ENCODE measurements around the gene SEC23B. TPM values are rescaled to one million over a fixed set of nuclear protein-coding genes. Genes with fewer than 3 reads are reported as not detected.

The SEC23B gene
- total RNA-seq, 2 experiments from 2014 or later, result 42.6 to 51.6 TPM

GRCh38 chr20:18571009-18571408, 63.3 kb downstream of the SEC23B start:
- DNase-seq (ENCODE audit: low spot score), result no peak
- no peaks in the 10 kb centered on the region for H4K20me1 ChIP-seq (ENCODE audit: insufficient read depth, low read length)
- no peak overlapping the region for H3K4me3 ChIP-seq (ENCODE audit: low read depth, low read length, poor library complexity, severe bottlenecking)
- peaks cover 21% of the 10 kb centered on the region for H3K79me2 ChIP-seq (ENCODE audit: insufficient read depth, low read depth, low read length)
- H3K4me1 ChIP-seq (ENCODE audit: insufficient read depth, low read length, poor library complexity, severe bottlenecking), result peaks cover 16% of the 10 kb centered on the region
- intact Hi-C loops (cut with micrococcal nuclease; ENCODE audit: unreplicated experiment), result no loop called here
- POLR2A ChIA-PET, result interaction anchor here (0.9 kb wide), 1 partner anchor 9 kb away, joined by 4 read pairs; no protein-coding TSS in a partner anchor
- no peak overlapping the region for H3K27ac ChIP-seq (ENCODE audit: low read depth, low read length, poor library complexity, severe bottlenecking)
- H2AFZ ChIP-seq (ENCODE audit: low read length), result no peak overlapping the region
- BruUV-seq (replicated peaks), result no TSS peak
- 0 out of 2 replicates have a peak overlapping the region, but pooled peaks have one; percentile 1 for H3K4me2 ChIP-seq (ENCODE audit: low read length)
- CTCF ChIA-PET (ENCODE audit: unreplicated experiment), result no interaction called here
- peaks cover 28% of the 10 kb centered on the region for H3K36me3 ChIP-seq (ENCODE audit: insufficient read depth, low read length)
- no peaks in the 10 kb centered on the region for H3K9me2 ChIP-seq (ENCODE audit: insufficient read depth, low read length)
- H3K9me3 ChIP-seq (ENCODE audit: low read length), result no peaks in the 10 kb centered on the region
- TF ChIP-seq CTCF (conservative IDR thresholded peaks at IDR 0.05; ENCODE audit: low read length) (no peak), EZH2phosphoT487 (IDR thresholded peaks at IDR 0.05; ENCODE audit: borderline replicate concordance, low read depth, low read length) (no peak)

- TF ChIP-seq EZH2phosphoT487 (IDR thresholded peaks at IDR 0.05; ENCODE audit: borderline replicate concordance, low read depth, low read length) (no peak), CTCF (conservative IDR thresholded peaks at IDR 0.05; ENCODE audit: low read length) (no peak)
- Histone ChIP-seq H3K4me3 (ENCODE audit: low read depth, low read length, poor library complexity, severe bottlenecking) (no peak overlapping the region), H3K9me2 (ENCODE audit: insufficient read depth, low read length) (no peaks in the 10 kb centered on the region), H3K36me3 (ENCODE audit: insufficient read depth, low read length) (peaks cover 28% of the 10 kb centered on the region), H3K79me2 (ENCODE audit: insufficient read depth, low read depth, low read length) (peaks cover 21% of the 10 kb centered on the region), H4K20me1 (ENCODE audit: insufficient read depth, low read length) (no peaks in the 10 kb centered on the region), H2AFZ (ENCODE audit: low read length) (no peak overlapping the region), H3K4me1 (ENCODE audit: insufficient read depth, low read length, poor library complexity, severe bottlenecking) (peaks cover 11% of the 10 kb centered on the region), H3K27ac (ENCODE audit: low read depth, low read length, poor library complexity, severe bottlenecking) (no peak overlapping the region), H3K4me2 (ENCODE audit: low read length) (peak overlapping the region; percentile 1; the same call in 1 of the 2 replicates), H3K9me3 (ENCODE audit: low read length) (no peaks in the 10 kb centered on the region)
- no TSS peak for BruUV-seq (replicated peaks)
- intact Hi-C loops (cut with micrococcal nuclease; ENCODE audit: unreplicated experiment), result no loop called here
- ChIA-PET POLR2A (interaction anchor here (0.9 kb wide), 2 partner anchors 8 to 65 kb away, joined by 4 read pairs; no protein-coding TSS in a partner anchor), CTCF (ENCODE audit: unreplicated experiment) (no interaction called here)
- DNase-seq (ENCODE audit: low spot score), result peak; percentile 13
Observed at GRCh38 chr20:18571578-18571977, 63.8 kb downstream of the SEC23B start.

- CTCF ChIA-PET (ENCODE audit: unreplicated experiment), result no interaction called here
- no TSS peak for BruUV-seq (replicated peaks)
- POLR2A ChIA-PET, result interaction anchor here (0.9 to 1.5 kb wide), 2 partner anchors 70 to 161 kb away, joined by 4 to 5 read pairs; partner anchors contain the start of gene SEC23B
- Histone ChIP-seq H3K4me2 (ENCODE audit: low read length) (no peak overlapping the region), H3K9me3 (ENCODE audit: low read length) (no peaks in the 10 kb centered on the region), H3K4me1 (ENCODE audit: insufficient read depth, low read length, poor library complexity, severe bottlenecking) (no peaks in the 10 kb centered on the region), H3K9me2 (ENCODE audit: insufficient read depth, low read length) (no peaks in the 10 kb centered on the region), H3K27ac (ENCODE audit: low read depth, low read length, poor library complexity, severe bottlenecking) (no peak overlapping the region), H4K20me1 (ENCODE audit: insufficient read depth, low read length) (no peaks in the 10 kb centered on the region), H2AFZ (ENCODE audit: low read length) (no peak overlapping the region), H3K79me2 (ENCODE audit: insufficient read depth, low read depth, low read length) (no peaks in the 10 kb centered on the region), H3K36me3 (ENCODE audit: insufficient read depth, low read length) (no peaks in the 10 kb centered on the region), H3K4me3 (ENCODE audit: low read depth, low read length, poor library complexity, severe bottlenecking) (no peak overlapping the region)
- intact Hi-C loops (cut with micrococcal nuclease; ENCODE audit: unreplicated experiment), result no loop called here
- no peak for DNase-seq (ENCODE audit: low spot score)
- TF ChIP-seq EZH2phosphoT487 (IDR thresholded peaks at IDR 0.05; ENCODE audit: borderline replicate concordance, low read depth, low read length) (no peak), CTCF (conservative IDR thresholded peaks at IDR 0.05; ENCODE audit: low read length) (no peak)
Observed at GRCh38 chr20:18577942-18578341, 70.2 kb downstream of the SEC23B start.
